Esophagus muscularis mucosa (tissue), 4 donors: ENCODE results near the gene KRT77. TPM values are rescaled to one million over a fixed set of nuclear protein-coding genes. Genes with fewer than 3 reads are reported as not detected.

Experiments
- DNase-seq: peaks from one replicate; pipeline ENCODE4 v3.0.0-alpha.2; 2017; ENCODE audit errors: extremely low spot score
- H3K27ac ChIP-seq, 4 donors: fragments of 200-600 bp; sonication (generic); replicated peaks in 1 of 4; 1 replicate in 3 of 4; 2 replicates in 1 of 4; pipeline ENCODE4 v1.5.1; 2016 to 2019; ENCODE audit warnings: mild to moderate bottlenecking in 1 of 4
- H3K27me3 ChIP-seq, 4 donors: fragments of 200-600 bp; sonication (generic); one replicate each; pipeline versions ENCODE4 v1.5.1 to v1.6.0; 2016 to 2019
- H3K36me3 ChIP-seq, 4 donors: fragments of 200-600 bp; sonication (generic); one replicate each; pipeline ENCODE4 v1.5.1; 2016 to 2019
- H3K4me1 ChIP-seq, 4 donors: fragments of 200-600 bp; sonication (generic); one replicate each; pipeline ENCODE4 v1.5.1; 2016 to 2019
- H3K4me3 ChIP-seq, 4 donors: fragments of 200-600 bp; sonication (generic); 1 replicate in 2 of 4; 2 replicates in 2 of 4; pipeline ENCODE4 v1.5.1; 2016 to 2019; ENCODE audit warnings: mild to moderate bottlenecking in 4 of 4, moderate library complexity in 1 of 4
- H3K9me3 ChIP-seq, 4 donors: fragments of 200-600 bp; sonication (generic); 1 replicate in 3 of 4; 2 replicates in 1 of 4; pipeline ENCODE4 v1.5.1; 2016 to 2019
- EP300 ChIP-seq: sonication (generic); formaldehyde crosslinking; IDR thresholded peaks from one replicate; pipeline ENCODE4 v1.6.1; 2017; ENCODE audit warnings: antibody characterized with exemption
- POLR2A ChIP-seq: fragments of 450-650 bp; IDR thresholded peaks from one replicate; pipeline ENCODE4 v1.6.1; 2017; ENCODE audit warnings: antibody characterized with exemption, moderate library complexity, mild to moderate bottlenecking, low read depth
- POLR2AphosphoS5 ChIP-seq, 2 donors: sonication (generic); formaldehyde crosslinking; IDR thresholded peaks; one replicate each; pipeline ENCODE4 v1.6.1; 2017; ENCODE audit warnings: antibody characterized with exemption in 2 of 2
- WGBS: methylation state at CpG from one replicate; pipeline ENCODE4 v1.1.5; 2018; 5-methylcytosine and 5-hydroxymethylcytosine counted together
- intact Hi-C: fragments of 100-400 bp; cut with DNase I; formaldehyde crosslinking; loops from one replicate; pipeline ENCODE4 v1.15.1; 2023
- total RNA-seq, 4 donors: library from RNA; depleted of rRNA; stranded (reverse); fragments of >200 nt; gene quantifications; one replicate each; pipeline versions ENCODE4 v1.1.0 to v1.2.1, GENCODE V29; 2016
- TF ChIP-seq, protein P1 (sequence below), 3 experiments: fragments of 200-600 bp in 2 of 3; fragments of 450-650 bp in 1 of 3; sonication (generic) in 2 of 3; IDR thresholded peaks; one replicate each; pipeline ENCODE4 v1.5.1; 2017 to 2019; ENCODE audit warnings: antibody characterized with exemption in 3 of 3, mild to moderate bottlenecking in 2 of 3, moderate library complexity in 1 of 3

The KRT77 gene
- total RNA-seq, 4 donors from 2014 or later, result not detected

- no peaks in the 10 kb centered on the region for H3K36me3 ChIP-seq
- no peak overlapping the region for H3K27ac ChIP-seq
- DNase-seq, result no peak
- no peaks in the 10 kb centered on the region for H3K4me1 ChIP-seq
- intact Hi-C loops, result no loop called here
- TF ChIP-seq EP300, result no peak
- no peak for TF ChIP-seq POLR2AphosphoS5 (IDR thresholded peaks at IDR 0.05)
- TF ChIP-seq POLR2A, result no peak
- TF ChIP-seq, protein P1, sequence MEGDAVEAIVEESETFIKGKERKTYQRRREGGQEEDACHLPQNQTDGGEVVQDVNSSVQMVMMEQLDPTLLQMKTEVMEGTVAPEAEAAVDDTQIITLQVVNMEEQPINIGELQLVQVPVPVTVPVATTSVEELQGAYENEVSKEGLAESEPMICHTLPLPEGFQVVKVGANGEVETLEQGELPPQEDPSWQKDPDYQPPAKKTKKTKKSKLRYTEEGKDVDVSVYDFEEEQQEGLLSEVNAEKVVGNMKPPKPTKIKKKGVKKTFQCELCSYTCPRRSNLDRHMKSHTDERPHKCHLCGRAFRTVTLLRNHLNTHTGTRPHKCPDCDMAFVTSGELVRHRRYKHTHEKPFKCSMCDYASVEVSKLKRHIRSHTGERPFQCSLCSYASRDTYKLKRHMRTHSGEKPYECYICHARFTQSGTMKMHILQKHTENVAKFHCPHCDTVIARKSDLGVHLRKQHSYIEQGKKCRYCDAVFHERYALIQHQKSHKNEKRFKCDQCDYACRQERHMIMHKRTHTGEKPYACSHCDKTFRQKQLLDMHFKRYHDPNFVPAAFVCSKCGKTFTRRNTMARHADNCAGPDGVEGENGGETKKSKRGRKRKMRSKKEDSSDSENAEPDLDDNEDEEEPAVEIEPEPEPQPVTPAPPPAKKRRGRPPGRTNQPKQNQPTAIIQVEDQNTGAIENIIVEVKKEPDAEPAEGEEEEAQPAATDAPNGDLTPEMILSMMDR (IDR thresholded peaks at IDR 0.05), result no peak
- H3K27me3 ChIP-seq, result peaks cover 0 to 45% (median 0%) of the 10 kb centered on the region in 4 donors
- H3K4me3 ChIP-seq, result no peak overlapping the region
- H3K9me3 ChIP-seq, result peaks cover 0 to 8% (median 0%) of the 10 kb centered on the region in 4 donors
- 61% methylated on average over 3 of the region's 5 CpGs for WGBS
Measured at GRCh38 chr12:52735816-52736632, 32.7 kb upstream of the KRT77 start.

- Histone ChIP-seq H3K4me3 (no peak overlapping the region), H3K9me3 (peaks cover 0 to 8% (median 0%) of the 10 kb centered on the region in 4 donors), H3K4me1 (no peaks in the 10 kb centered on the region), H3K27me3 (peaks cover 0 to 43% (median 0%) of the 10 kb centered on the region in 4 donors), H3K36me3 (no peaks in the 10 kb centered on the region), H3K27ac (no peak overlapping the region)
- TF ChIP-seq EP300 (no peak), POLR2A (no peak), POLR2AphosphoS5 (IDR thresholded peaks at IDR 0.05) (no peak)
- TF ChIP-seq, protein P1 (IDR thresholded peaks at IDR 0.05), result no peak
- 79% methylated on average over 7 of the region's 8 CpGs for WGBS
- intact Hi-C loops, result no loop called here
- DNase-seq, result no peak
Measured at GRCh38 chr12:52735106-52735505, 31.8 kb upstream of the KRT77 start.

- DNase-seq, result no peak
- Histone ChIP-seq H3K36me3 (no peaks in the 10 kb centered on the region), H3K9me3 (peaks cover 0 to 8% (median 0%) of the 10 kb centered on the region in 4 donors), H3K4me3 (no peak overlapping the region), H3K4me1 (no peaks in the 10 kb centered on the region), H3K27me3 (peaks cover 0 to 29% (median 0%) of the 10 kb centered on the region in 4 donors), H3K27ac (no peak overlapping the region)
- WGBS, result 67% methylated on average over 2 of the region's 2 CpGs
- TF ChIP-seq POLR2AphosphoS5 (IDR thresholded peaks at IDR 0.05) (no peak), POLR2A (no peak)
- intact Hi-C loops, result no loop called here
Measured at GRCh38 chr12:52730793-52731192, 27.5 kb upstream of the KRT77 start.

GRCh38 chr12:52730383-52730782 lies 27.1 kb upstream of the KRT77 start:
- intact Hi-C loops, result no loop called here
- H3K9me3 ChIP-seq, result peaks cover 0 to 8% (median 0%) of the 10 kb centered on the region in 4 donors
- 90% methylated on average over 13 of the region's 13 CpGs for WGBS

DNA sequence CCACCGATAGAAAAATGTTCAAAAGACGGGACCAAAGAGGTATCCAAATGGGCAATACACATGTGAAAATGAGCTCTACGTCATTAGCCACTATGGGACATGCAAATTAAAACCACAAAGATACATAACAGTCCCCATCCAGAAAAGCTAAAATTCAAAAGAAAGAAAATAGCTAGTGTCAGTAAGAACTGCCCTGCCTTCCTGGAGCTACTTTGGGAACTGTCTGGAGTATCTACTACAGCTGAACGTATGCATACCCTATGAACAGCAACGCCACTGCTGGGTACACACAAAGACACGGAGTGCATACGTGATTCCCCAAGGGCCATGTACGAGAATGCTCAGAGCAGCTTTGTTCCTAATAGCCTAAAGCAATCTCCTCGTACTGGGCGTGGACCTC lies 25.8 kb upstream of the KRT77 start:
- Histone ChIP-seq H3K36me3 (no peaks in the 10 kb centered on the region), H3K4me3 (no peak overlapping the region), H3K9me3 (no peaks in the 10 kb centered on the region), H3K27me3 (peaks cover 0 to 28% (median 0%) of the 10 kb centered on the region in 4 donors), H3K27ac (no peak overlapping the region), H3K4me1 (no peaks in the 10 kb centered on the region)
- DNase-seq, result no peak
- 86% methylated on average over 9 of the region's 10 CpGs for WGBS
- no peak for TF ChIP-seq POLR2A
- no peak for TF ChIP-seq POLR2AphosphoS5 (IDR thresholded peaks at IDR 0.05)
- TF ChIP-seq, protein P1 (IDR thresholded peaks at IDR 0.05), result no peak
- no peak for TF ChIP-seq EP300
- intact Hi-C loops, result no loop called here

More at GRCh38 chr12:52730383-52730782, 27.1 kb upstream of the KRT77 start:
- no peaks in the 10 kb centered on the region for H3K36me3 ChIP-seq
- no peaks in the 10 kb centered on the region for H3K4me1 ChIP-seq
- no peak for TF ChIP-seq EP300
- TF ChIP-seq POLR2A, result no peak
- TF ChIP-seq POLR2AphosphoS5 (IDR thresholded peaks at IDR 0.05), result no peak
- TF ChIP-seq, protein P1 (IDR thresholded peaks at IDR 0.05), result no peak
- no peak overlapping the region for H3K27ac ChIP-seq
- no peak overlapping the region for H3K4me3 ChIP-seq
- H3K27me3 ChIP-seq, result peaks cover 0 to 29% (median 0%) of the 10 kb centered on the region in 4 donors
- no peak for DNase-seq
